DND-41 (cell line): Measurements from ENCODE around the gene ADI1.

Experiments used
- EZH2 ChIP-seq: IDR thresholded peaks from 3 replicates; pipeline ENCODE4 v1.6.1; 2012; ENCODE audit warnings: borderline replicate concordance, low read depth, mild to moderate bottlenecking, moderate library complexity, low read length, inconsistent platforms; ENCODE audit not compliant: severe bottlenecking
- TF ChIP-seq, protein P1 (sequence below): IDR thresholded peaks from 2 replicates; pipeline ENCODE4 v1.5.1; 2012; ENCODE audit warnings: borderline replicate concordance, low read length, moderate library complexity, mild to moderate bottlenecking; ENCODE audit not compliant: poor library complexity, severe bottlenecking; ENCODE audit errors: extremely low read depth

GRCh38 chr2:3476321-3476984 lies 42.9 kb downstream of the ADI1 start:
- TF ChIP-seq, protein P1, sequence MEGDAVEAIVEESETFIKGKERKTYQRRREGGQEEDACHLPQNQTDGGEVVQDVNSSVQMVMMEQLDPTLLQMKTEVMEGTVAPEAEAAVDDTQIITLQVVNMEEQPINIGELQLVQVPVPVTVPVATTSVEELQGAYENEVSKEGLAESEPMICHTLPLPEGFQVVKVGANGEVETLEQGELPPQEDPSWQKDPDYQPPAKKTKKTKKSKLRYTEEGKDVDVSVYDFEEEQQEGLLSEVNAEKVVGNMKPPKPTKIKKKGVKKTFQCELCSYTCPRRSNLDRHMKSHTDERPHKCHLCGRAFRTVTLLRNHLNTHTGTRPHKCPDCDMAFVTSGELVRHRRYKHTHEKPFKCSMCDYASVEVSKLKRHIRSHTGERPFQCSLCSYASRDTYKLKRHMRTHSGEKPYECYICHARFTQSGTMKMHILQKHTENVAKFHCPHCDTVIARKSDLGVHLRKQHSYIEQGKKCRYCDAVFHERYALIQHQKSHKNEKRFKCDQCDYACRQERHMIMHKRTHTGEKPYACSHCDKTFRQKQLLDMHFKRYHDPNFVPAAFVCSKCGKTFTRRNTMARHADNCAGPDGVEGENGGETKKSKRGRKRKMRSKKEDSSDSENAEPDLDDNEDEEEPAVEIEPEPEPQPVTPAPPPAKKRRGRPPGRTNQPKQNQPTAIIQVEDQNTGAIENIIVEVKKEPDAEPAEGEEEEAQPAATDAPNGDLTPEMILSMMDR = no peak
- TF ChIP-seq EZH2 = no peak
